ENCODE results near the gene AFG1L. TPM values are rescaled to one million over a fixed set of nuclear protein-coding genes. Genes with fewer than 3 reads are reported as not detected.

AFG1L gene
- total and polyA plus RNA-seq, 2 experiments from 2014 or later = 9.4 to 9.7 TPM

DNA sequence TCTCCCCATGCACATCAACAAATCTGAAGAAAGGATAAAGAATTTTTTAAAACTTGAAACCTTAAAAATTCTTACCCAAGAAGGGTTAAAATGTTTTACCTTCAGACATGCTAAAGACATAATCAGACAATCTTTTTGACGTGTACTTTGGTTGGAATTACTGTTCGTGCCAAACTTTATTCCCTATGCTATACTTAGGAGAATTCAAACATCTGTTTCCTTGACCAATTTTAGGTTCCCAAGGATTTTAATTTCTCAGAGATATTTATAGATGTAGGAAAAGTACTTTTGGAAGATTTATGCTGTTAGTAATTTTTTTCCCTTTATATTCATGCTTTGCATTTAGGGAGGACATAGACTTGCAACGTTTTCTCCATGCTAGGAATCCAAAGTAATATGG lies 108.4 kb downstream of the AFG1L start:
- Histone ChIP-seq H3K4me3 (no peak overlapping the region), H3K79me2 (peaks cover 2% of the 10 kb centered on the region), H3K27ac (no peak overlapping the region), H3K4me1 (ENCODE audit: insufficient read depth) (peaks cover 9% of the 10 kb centered on the region), H3K36me3 (replicated peaks; ENCODE audit: insufficient read depth, low read depth) (no peaks in the 10 kb centered on the region), H4K20me1 (ENCODE audit: insufficient read depth, poor library complexity, severe bottlenecking) (no peaks in the 10 kb centered on the region), H3K9me2 (replicated peaks; ENCODE audit: insufficient read depth) (no peaks in the 10 kb centered on the region), H3K27me3 (no peaks in the 10 kb centered on the region), H2AFZ (no peak overlapping the region), H3K4me2 (no peak overlapping the region), H3K9me3 (ENCODE audit: low read depth) (no peaks in the 10 kb centered on the region)
- DNase-seq (ENCODE audit: low spot score) = no peak
- WGBS (ENCODE audit: low lambda C conversion rate, missing lambda C conversion rate) = 70% methylated on average over 3 of the region's 3 CpGs
- TF ChIP-seq, protein P1, sequence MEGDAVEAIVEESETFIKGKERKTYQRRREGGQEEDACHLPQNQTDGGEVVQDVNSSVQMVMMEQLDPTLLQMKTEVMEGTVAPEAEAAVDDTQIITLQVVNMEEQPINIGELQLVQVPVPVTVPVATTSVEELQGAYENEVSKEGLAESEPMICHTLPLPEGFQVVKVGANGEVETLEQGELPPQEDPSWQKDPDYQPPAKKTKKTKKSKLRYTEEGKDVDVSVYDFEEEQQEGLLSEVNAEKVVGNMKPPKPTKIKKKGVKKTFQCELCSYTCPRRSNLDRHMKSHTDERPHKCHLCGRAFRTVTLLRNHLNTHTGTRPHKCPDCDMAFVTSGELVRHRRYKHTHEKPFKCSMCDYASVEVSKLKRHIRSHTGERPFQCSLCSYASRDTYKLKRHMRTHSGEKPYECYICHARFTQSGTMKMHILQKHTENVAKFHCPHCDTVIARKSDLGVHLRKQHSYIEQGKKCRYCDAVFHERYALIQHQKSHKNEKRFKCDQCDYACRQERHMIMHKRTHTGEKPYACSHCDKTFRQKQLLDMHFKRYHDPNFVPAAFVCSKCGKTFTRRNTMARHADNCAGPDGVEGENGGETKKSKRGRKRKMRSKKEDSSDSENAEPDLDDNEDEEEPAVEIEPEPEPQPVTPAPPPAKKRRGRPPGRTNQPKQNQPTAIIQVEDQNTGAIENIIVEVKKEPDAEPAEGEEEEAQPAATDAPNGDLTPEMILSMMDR (IDR thresholded peaks at IDR 0.05; ENCODE audit: poor library complexity) = no peak
- no peak for TF ChIP-seq EZH2phosphoT487 (IDR thresholded peaks at IDR 0.05; ENCODE audit: low read depth, severe bottlenecking, unreplicated experiment)
- no peak for TF ChIP-seq EZH2 (IDR thresholded peaks at IDR 0.05; ENCODE audit: borderline replicate concordance)

DNA sequence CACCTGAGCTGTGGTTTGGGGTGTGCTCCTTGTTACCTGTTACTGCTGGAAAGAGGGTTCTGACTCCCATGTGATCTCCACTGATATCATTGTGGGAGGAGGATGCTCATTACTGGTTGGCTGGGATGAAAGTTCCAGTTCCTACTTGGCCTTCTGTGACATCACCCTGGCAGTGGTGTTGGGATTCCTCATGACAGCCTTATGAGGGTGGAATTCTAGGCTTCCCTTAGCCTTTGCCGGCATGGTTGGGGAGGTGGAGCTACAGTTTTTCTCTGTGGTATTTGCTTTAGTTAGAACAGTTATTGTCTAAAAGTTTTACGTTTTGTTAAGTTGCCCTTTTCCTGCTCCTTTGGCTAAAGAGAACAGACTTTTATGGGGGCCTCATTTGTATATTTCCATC lies 112.1 kb downstream of the AFG1L start:
- Histone ChIP-seq H3K27ac (peak overlapping the region; percentile 50), H2AFZ (no peak overlapping the region), H3K9me3 (ENCODE audit: low read depth) (no peaks in the 10 kb centered on the region), H3K4me1 (ENCODE audit: insufficient read depth) (peaks cover 9% of the 10 kb centered on the region), H4K20me1 (ENCODE audit: insufficient read depth, poor library complexity, severe bottlenecking) (no peaks in the 10 kb centered on the region), H3K79me2 (no peaks in the 10 kb centered on the region), H3K36me3 (replicated peaks; ENCODE audit: insufficient read depth, low read depth) (no peaks in the 10 kb centered on the region), H3K4me3 (no peak overlapping the region), H3K4me2 (no peak overlapping the region), H3K27me3 (no peaks in the 10 kb centered on the region), H3K9me2 (replicated peaks; ENCODE audit: insufficient read depth) (no peaks in the 10 kb centered on the region)
- no peak for TF ChIP-seq EZH2phosphoT487 (IDR thresholded peaks at IDR 0.05; ENCODE audit: low read depth, severe bottlenecking, unreplicated experiment)
- TF ChIP-seq EZH2 (IDR thresholded peaks at IDR 0.05; ENCODE audit: borderline replicate concordance) = no peak
- TF ChIP-seq, protein P1 (IDR thresholded peaks at IDR 0.05; ENCODE audit: poor library complexity) = no peak
- 82% methylated on average over 2 of the region's 2 CpGs for WGBS (ENCODE audit: low lambda C conversion rate, missing lambda C conversion rate)
- peak; percentile 7 for DNase-seq (ENCODE audit: low spot score)

- peak; percentile 43 for DNase-seq (ENCODE audit: low spot score)
- Histone ChIP-seq H2AFZ (no peak overlapping the region), H3K27me3 (no peaks in the 10 kb centered on the region), H3K79me2 (no peaks in the 10 kb centered on the region), H3K36me3 (replicated peaks; ENCODE audit: insufficient read depth, low read depth) (no peaks in the 10 kb centered on the region), H4K20me1 (ENCODE audit: insufficient read depth, poor library complexity, severe bottlenecking) (no peaks in the 10 kb centered on the region), H3K27ac (peak overlapping the region; percentile 50), H3K4me2 (peak overlapping the region; percentile 30), H3K4me3 (no peak overlapping the region), H3K9me3 (ENCODE audit: low read depth) (no peaks in the 10 kb centered on the region), H3K9me2 (replicated peaks; ENCODE audit: insufficient read depth) (no peaks in the 10 kb centered on the region), H3K4me1 (ENCODE audit: insufficient read depth) (peaks cover 9% of the 10 kb centered on the region)
- 74% methylated on average over 3 of the region's 3 CpGs for WGBS (ENCODE audit: low lambda C conversion rate, missing lambda C conversion rate)
- no peak for TF ChIP-seq EZH2 (IDR thresholded peaks at IDR 0.05; ENCODE audit: borderline replicate concordance)
- no peak for TF ChIP-seq EZH2phosphoT487 (IDR thresholded peaks at IDR 0.05; ENCODE audit: low read depth, severe bottlenecking, unreplicated experiment)
- TF ChIP-seq, protein P1 (IDR thresholded peaks at IDR 0.05; ENCODE audit: poor library complexity) = no peak
These were observed 113.3 kb downstream of the AFG1L start for GRCh38 chr6:108407904-108408827.
